Natural killer cell (primary cell): Measurements from ENCODE around the gene CDKN1C. TPM values are rescaled to one million over a fixed set of nuclear protein-coding genes. Genes with fewer than 3 reads are reported as not detected.

Experiments
- ATAC-seq, 3 donors: fragments of 150-1000 bp in 2 of 3; fragments of 200-7000 bp in 1 of 3; cut with Tn5 transposase; 1 replicate in 1 of 3; 2 replicates in 2 of 3; pipeline ENCODE4 v1.10.0; 2021; ENCODE audit warnings: mild to moderate bottlenecking in 2 of 3, moderate library complexity in 2 of 3
- DNase-seq, 2 donors: peaks; one replicate each; pipeline versions ENCODE4 v3.0.0 to v3.0.0-alpha.2; 2013 to 2021; ENCODE audit warnings: mixed read lengths in 1 of 2
- H3K27ac ChIP-seq: one replicate; pipeline ENCODE4 v1.5.1; 2013; ENCODE audit warnings: mild to moderate bottlenecking, low read length
- H3K27me3 ChIP-seq: one replicate; pipeline ENCODE4 v1.6.1; 2013; ENCODE audit warnings: low read length; ENCODE audit not compliant: control insufficient read depth, insufficient read depth
- H3K36me3 ChIP-seq: one replicate; pipeline ENCODE4 v1.6.1; 2013; ENCODE audit warnings: low read length; ENCODE audit not compliant: control insufficient read depth, insufficient read depth
- H3K4me1 ChIP-seq: one replicate; pipeline ENCODE4 v1.6.1; 2013; ENCODE audit warnings: low read length; ENCODE audit not compliant: control insufficient read depth, insufficient read depth
- H3K4me3 ChIP-seq: one replicate; pipeline ENCODE4 v1.5.1; 2013; ENCODE audit warnings: low read length
- H3K9me3 ChIP-seq: one replicate; pipeline ENCODE4 v1.6.1; 2013; ENCODE audit warnings: low read length; ENCODE audit not compliant: control insufficient read depth, insufficient read depth
- H3K27ac Mint-ChIP-seq, 2 donors: one replicate each; pipeline ENCODE4 v1.8.0; 2022; ENCODE audit warnings: mild to moderate bottlenecking in 2 of 2, mixed read lengths in 2 of 2, moderate library complexity in 1 of 2
- H3K27me3 Mint-ChIP-seq, 2 donors: one replicate each; pipeline ENCODE4 v1.8.0; 2022; ENCODE audit warnings: low read depth in 2 of 2, mixed read lengths in 2 of 2
- H3K36me3 Mint-ChIP-seq: one replicate; pipeline ENCODE4 v1.8.0; 2022; ENCODE audit warnings: mixed read lengths
- H3K4me1 Mint-ChIP-seq, 2 donors: one replicate each; pipeline ENCODE4 v1.8.0; 2022; ENCODE audit warnings: mixed read lengths in 2 of 2
- H3K4me3 Mint-ChIP-seq: one replicate; pipeline ENCODE4 v1.8.0; 2022; ENCODE audit warnings: mild to moderate bottlenecking, moderate library complexity, mixed read lengths
- H3K9me3 Mint-ChIP-seq, 2 donors: one replicate each; pipeline ENCODE4 v1.8.0; 2022; ENCODE audit warnings: mixed read lengths in 2 of 2
- CTCF ChIP-seq: fragments of 200-600 bp; IDR thresholded peaks from one replicate; pipeline ENCODE4 v1.8.0; 2022; ENCODE audit warnings: antibody characterized with exemption
- WGBS: methylation state at CpG from one replicate; pipeline ENCODE4 v1.1.7; 2013; ENCODE audit warnings: missing lambda C conversion rate; ENCODE audit not compliant: insufficient coverage; 5-methylcytosine and 5-hydroxymethylcytosine counted together
- intact Hi-C: fragments of 100-400 bp; cut with micrococcal nuclease; formaldehyde crosslinking; loops from one replicate; pipeline ENCODE4 v1.14.2; 2022
- total RNA-seq, 4 donors: library from RNA; stranded (reverse); fragments of 120-200 nt in 1 of 4; gene quantifications; one replicate each; pipeline versions ENCODE4 v1.2.3 to v1.2.4, GENCODE V29; 2013 to 2022

Gene CDKN1C
- total RNA-seq, 3 donors from 2014 or later (not counting 1 experiment from before 2014, with no cell fraction given) = 2.6 to 27.9 (median 6.3) TPM

- 73% methylated on average over 4 of the region's 5 CpGs for WGBS
- peak overlapping the region; percentile 63 for H3K4me3 Mint-ChIP-seq
- H3K27me3 Mint-ChIP-seq = peaks cover 8 to 15% of the 10 kb centered on the region in 2 donors
- peak overlapping the region in 1 of 2 donors; percentile 44 for H3K27ac Mint-ChIP-seq
- intact Hi-C loops = no loop called here
- no peaks in the 10 kb centered on the region for H3K9me3 Mint-ChIP-seq
- Histone ChIP-seq H3K4me3 (no peak overlapping the region), H3K27ac (no peak overlapping the region), H3K4me1 (peaks cover 31% of the 10 kb centered on the region), H3K36me3 (no peaks in the 10 kb centered on the region), H3K27me3 (peaks cover 8% of the 10 kb centered on the region), H3K9me3 (no peaks in the 10 kb centered on the region)
- peak in 1 of 2 donors; percentile 30 for DNase-seq
- no peak for ATAC-seq
- TF ChIP-seq CTCF = no peak
- no peaks in the 10 kb centered on the region for H3K36me3 Mint-ChIP-seq
- H3K4me1 Mint-ChIP-seq = peaks cover 19 to 23% of the 10 kb centered on the region in 2 donors
Observed at GRCh38 chr11:2886936-2887335, 1.4 kb upstream of the CDKN1C start.

- no peaks in the 10 kb centered on the region for H3K9me3 Mint-ChIP-seq
Observed at GRCh38 chr11:2886191-2886894, 768 bp upstream of the CDKN1C start.

GRCh38 chr11:2885017-2885677, 428 bp downstream of the CDKN1C start:
- peaks cover 8% of the 10 kb centered on the region for H3K27me3 ChIP-seq
- TF ChIP-seq CTCF = peak; percentile 17
- Mint-ChIP-seq H3K4me3 (peak overlapping the region; percentile 91), H3K27ac (peak overlapping the region in 1 of 2 donors; percentile 67), H3K27me3 (peaks cover 8 to 20% of the 10 kb centered on the region in 2 donors), H3K36me3 (no peaks in the 10 kb centered on the region), H3K9me3 (no peaks in the 10 kb centered on the region), H3K4me1 (peaks cover 16 to 17% of the 10 kb centered on the region in 2 donors)
- ATAC-seq (peak; percentile 13 to 15 (median 15)), DNase-seq (peak; percentile 47 to 67)
- peak overlapping the region; percentile 70 for H3K4me3 ChIP-seq
- WGBS = under 1% methylated on average over 80 of the region's 80 CpGs
- H3K4me1 ChIP-seq = peaks cover 18% of the 10 kb centered on the region
- no peaks in the 10 kb centered on the region for H3K9me3 ChIP-seq
- intact Hi-C loops = no loop called here
- H3K36me3 ChIP-seq = no peaks in the 10 kb centered on the region
- H3K27ac ChIP-seq = no peak overlapping the region

More at GRCh38 chr11:2886191-2886894, 768 bp upstream of the CDKN1C start:
- peaks cover 8% of the 10 kb centered on the region for H3K27me3 ChIP-seq
- no peaks in the 10 kb centered on the region for H3K9me3 ChIP-seq
- H3K4me1 ChIP-seq = peaks cover 25% of the 10 kb centered on the region
- peak; percentile 37 to 50 for DNase-seq
- 20% methylated on average over 48 of the region's 49 CpGs for WGBS
- peaks cover 8 to 15% of the 10 kb centered on the region in 2 donors for H3K27me3 Mint-ChIP-seq
- H3K27ac Mint-ChIP-seq = peak overlapping the region in 1 of 2 donors; percentile 44
- peak overlapping the region; percentile 63 for H3K4me3 Mint-ChIP-seq
- TF ChIP-seq CTCF = no peak
- H3K4me3 ChIP-seq = no peak overlapping the region
- no peak for ATAC-seq
- H3K36me3 Mint-ChIP-seq = no peaks in the 10 kb centered on the region
- H3K4me1 Mint-ChIP-seq = peaks cover 16 to 17% of the 10 kb centered on the region in 2 donors
- intact Hi-C loops = no loop called here
- no peak overlapping the region for H3K27ac ChIP-seq
- no peaks in the 10 kb centered on the region for H3K36me3 ChIP-seq
